ENCODE measurements around the gene GRIP2.
A peak's percentile ranks its signal among the peaks of the same experiment; 100 is the strongest.

GRIP2 gene

DNA sequence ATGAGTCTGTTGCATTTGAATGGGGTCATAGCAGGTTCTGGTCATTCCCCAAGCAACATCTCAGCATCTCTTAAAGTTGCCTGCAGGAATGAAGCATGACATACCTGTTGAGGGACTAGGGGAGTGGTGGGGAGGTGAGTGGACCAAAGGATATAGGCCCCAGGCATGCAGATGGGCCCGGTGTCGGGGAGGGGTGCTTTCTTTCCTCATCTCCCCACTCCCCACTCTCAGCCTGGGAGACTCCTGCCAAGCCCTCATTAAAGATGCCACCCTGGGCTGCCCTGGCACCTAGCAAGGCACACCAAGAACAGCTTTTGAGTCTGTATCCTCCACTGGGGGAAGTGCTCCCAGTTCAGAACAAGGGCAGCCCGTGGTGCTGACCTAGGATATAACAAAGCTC is 54.2 kb downstream of the GRIP2 start:
- no peak for DNase-seq (ENCODE audit: low read depth, low spot score)

- DNase-seq (ENCODE audit: low read depth, low spot score): no peak
These were observed 55.4 kb downstream of the GRIP2 start for GRCh38 chr3:14484741-14485140.

- DNase-seq (ENCODE audit: low read depth, low spot score): no peak
These were observed 56.9 kb downstream of the GRIP2 start for GRCh38 chr3:14483286-14483685.

- DNase-seq (ENCODE audit: low read depth, low spot score): peak; percentile 32
These were observed 57.8 kb downstream of the GRIP2 start for GRCh38 chr3:14482271-14482721.

DNA sequence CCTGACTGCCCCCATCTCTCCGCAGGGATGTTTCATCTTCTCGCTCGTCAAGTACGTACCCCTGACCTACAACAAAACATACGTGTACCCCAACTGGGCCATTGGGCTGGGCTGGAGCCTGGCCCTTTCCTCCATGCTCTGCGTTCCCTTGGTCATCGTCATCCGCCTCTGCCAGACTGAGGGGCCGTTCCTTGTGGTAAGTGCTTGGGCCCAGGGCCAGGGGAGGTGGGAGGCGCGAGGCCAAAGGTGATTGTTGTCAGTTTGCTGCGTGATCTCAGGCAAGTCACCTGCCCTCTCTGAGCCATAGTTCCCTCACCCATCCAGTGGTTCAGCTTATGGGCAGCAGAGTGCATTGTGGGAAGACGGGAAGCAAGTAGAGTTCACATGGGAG is 58.5 kb downstream of the GRIP2 start:
- DNase-seq (ENCODE audit: low read depth, low spot score): no peak

GRCh38 chr3:14481018-14481645 is 59.0 kb downstream of the GRIP2 start:
- DNase-seq (ENCODE audit: low read depth, low spot score): no peak

GRCh38 chr3:14480207-14481017 is 59.7 kb downstream of the GRIP2 start:
- no peak for DNase-seq (ENCODE audit: low read depth, low spot score)

DNA sequence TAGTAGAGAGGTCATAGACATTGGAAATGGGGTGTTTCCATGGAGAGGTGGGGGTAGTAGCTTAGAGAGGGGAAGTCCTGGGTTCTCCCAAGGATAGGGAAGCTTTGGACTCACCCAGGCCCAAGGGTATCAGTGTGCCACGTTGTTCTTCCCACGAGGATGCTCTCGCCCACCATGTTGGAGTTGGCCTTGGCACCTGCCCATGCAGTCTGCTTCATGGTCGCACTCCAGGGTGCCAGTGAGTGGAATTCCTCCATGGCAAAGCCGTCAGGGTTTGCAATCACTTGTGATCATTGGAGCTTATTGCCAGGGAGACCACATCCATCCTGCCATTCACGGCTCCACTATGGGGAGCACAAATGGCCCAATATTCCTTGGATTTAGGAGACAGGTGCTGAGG is 60.6 kb downstream of the GRIP2 start:
- DNase-seq (ENCODE audit: low read depth, low spot score): no peak

DNA sequence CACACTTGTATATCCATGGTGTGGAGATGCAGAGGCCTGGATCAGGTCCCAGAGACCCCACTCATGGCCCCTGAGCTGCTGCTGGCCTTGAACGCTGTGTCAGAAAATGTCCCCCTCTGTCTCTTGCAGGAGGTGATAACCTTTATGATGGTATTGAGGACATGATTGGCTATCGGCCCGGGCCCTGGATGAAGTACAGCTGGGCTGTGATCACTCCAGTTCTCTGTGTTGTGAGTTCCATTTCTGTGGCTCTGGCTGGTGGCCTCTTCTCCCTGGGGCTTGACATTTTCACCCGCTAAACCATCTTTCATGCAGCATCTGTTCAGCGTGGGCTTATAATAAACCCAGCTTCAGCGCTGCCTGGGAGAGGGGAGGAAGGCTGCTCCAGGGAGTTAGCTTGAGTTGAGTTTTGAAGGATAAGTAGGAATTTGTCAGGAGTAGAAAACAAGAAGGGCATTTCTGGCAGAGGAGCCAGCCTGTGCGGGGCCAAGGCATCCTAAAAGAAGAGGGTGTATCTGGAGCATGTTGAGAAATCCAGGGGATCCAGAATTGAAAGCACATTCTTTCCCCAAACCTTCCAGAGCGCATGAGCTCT is 61.1 kb downstream of the GRIP2 start:
- no peak for DNase-seq (ENCODE audit: low read depth, low spot score)

DNA sequence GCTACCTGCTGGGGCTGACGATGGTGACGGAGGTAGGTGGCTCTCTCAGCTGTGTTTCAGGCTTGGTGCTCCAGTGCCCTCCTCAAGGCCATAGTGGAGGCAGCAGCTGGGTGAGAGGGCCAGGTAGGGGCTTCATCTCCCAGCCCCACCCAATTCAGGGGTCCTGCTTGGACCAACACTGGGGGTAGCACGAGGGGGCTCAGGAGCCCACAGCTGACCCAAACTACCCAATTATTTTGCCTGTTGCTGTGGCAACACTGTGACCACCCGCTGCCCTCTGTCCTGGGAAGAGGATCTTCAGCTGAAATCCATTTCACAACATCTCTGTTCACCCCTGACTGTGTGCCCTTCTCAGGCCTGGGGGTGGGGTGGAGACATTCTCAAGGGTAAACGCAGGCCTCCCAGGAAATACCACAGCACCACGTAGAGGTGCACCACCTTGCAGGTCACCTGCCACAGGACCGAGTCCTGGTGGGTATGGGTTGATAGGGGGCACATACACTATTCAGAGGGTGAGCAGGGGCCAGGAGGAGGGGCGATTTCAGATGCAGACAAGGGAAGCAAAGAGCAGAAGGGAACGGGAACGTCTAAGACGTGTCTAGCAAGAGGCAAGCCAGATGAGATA is 62.7 kb downstream of the GRIP2 start:
- no peak for DNase-seq (ENCODE audit: low read depth, low spot score)

DNA sequence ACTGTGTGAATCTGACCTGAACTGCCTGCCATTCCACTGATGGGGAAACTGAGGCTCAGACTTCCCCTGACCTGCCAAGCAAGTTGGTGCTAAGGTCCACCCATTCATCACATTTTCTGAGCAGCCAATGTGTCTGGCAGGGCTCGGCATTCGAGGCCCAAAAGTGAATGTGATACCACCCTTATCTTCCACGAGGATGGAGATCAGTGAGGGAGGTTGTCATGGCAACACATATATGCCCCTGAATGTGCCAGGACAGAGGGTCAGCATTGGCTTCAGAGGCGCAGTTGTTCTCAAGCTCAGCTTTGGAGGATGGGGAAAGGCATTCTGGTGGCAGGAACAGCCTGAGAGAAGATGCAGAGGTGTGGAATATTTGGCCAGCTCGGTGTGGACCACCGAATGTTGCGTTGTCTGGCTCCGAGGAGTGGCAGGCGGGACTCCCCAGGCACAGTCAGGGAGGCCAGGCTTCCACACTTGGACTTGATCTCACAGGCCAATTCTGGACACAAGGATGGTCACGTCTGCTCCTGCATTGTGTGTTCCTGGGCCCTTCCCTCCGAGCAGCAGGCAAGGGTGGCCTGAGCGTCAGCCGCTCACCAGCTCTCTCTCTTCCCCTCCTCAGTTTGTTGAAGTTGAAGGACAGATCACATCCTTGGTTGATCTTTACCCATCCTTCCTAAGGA is 63.4 kb downstream of the GRIP2 start:
- DNase-seq (ENCODE audit: low read depth, low spot score): no peak

- no peak for DNase-seq (ENCODE audit: low read depth, low spot score)
These were observed 64.5 kb downstream of the GRIP2 start for GRCh38 chr3:14475621-14476020.

- DNase-seq (ENCODE audit: low read depth, low spot score): no peak
These were observed 65.6 kb downstream of the GRIP2 start for GRCh38 chr3:14474363-14475081.

- DNase-seq (ENCODE audit: low read depth, low spot score): no peak
These were observed 66.7 kb downstream of the GRIP2 start for GRCh38 chr3:14473411-14473891.

DNA sequence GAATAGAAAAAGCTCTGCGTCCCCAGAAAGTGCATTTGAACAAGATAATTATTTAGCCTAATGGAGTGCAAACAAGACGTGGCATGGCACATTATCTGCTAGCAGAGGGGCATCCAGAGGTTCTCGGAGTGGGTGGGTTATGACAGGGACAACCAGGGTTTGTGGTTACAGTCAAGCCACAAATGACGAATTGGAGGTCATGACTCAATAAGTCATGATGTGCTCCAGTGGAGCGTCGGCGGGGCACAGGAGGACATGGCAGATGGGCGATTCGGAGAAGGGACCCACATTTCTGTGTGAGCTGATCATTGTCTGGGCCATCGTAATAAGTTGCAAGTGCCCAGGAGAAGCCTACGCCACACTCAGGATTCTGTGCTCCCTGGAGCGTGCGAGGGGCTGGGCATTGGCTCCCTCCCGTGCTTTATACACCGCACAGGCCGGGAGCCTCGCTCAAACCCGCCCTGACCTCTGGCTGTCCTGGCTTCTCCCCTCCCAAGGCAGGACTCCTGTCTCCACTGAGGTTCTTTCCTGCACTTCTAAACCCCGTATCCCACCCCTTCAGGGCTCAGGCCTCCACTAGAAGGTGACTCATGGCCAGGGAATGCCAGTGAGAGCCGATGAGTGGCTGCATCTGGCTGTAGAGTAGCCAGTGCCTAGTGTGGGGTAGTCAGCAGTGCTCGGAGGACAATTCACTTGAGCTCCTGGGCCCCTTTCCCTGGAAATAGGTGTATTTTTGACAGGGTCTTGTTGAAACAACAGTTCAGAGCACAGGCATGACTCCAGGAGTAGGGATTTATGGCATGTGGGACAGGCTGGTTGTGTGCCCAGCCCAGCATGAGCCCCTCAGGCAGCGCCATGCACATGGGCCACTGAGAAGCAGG is 67.4 kb downstream of the GRIP2 start:
- DNase-seq (ENCODE audit: low read depth, low spot score): no peak

GRCh38 chr3:14471690-14472089 is 68.5 kb downstream of the GRIP2 start:
- DNase-seq (ENCODE audit: low read depth, low spot score): no peak

- DNase-seq (ENCODE audit: low read depth, low spot score): no peak
These were observed 69.1 kb downstream of the GRIP2 start for GRCh38 chr3:14471016-14471415.

DNA sequence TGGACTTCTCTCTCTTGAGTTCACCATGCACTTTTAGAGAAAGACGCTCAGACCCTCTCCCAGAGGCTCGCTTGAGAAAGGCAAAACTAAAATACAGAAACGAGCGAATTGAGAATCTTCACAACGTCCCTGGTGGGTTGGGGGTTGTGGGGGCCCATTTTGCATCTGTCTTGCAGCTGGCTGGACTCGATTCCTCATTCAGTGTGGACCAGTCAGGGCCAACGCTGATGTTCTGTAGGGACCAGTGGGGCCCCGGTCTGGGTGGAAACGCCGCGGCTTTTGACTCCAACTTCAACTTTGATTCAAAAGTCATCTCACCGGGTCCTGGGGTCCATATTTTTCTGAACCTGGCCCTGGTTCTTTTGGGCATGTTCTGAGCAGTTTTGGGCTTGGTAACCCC is 69.7 kb downstream of the GRIP2 start:
- no peak for DNase-seq (ENCODE audit: low read depth, low spot score)

GRCh38 chr3:14468621-14468981 is 71.5 kb downstream of the GRIP2 start:
- DNase-seq (ENCODE audit: low read depth, low spot score): no peak

All from smooth muscle cell of the brain vasculature (primary cell).